Smooth muscle cell (in vitro differentiated cells): Measurements from ENCODE around the gene NMNAT3. TPM values are rescaled to one million over a fixed set of nuclear protein-coding genes. Genes with fewer than 3 reads are reported as not detected.

Experiments used
- DNase-seq: peaks from one replicate; lab custom pipeline; 2025; ENCODE audit not compliant: unreplicated experiment; lab: John Stamatoyannopoulos, UW
- H2AFZ ChIP-seq: fragments of 200-600 bp; sonication (generic); 2 replicates; pipeline ENCODE4 v1.6.0; 2016; ENCODE audit warnings: antibody characterized with exemption, low read depth, mild to moderate bottlenecking
- H3F3A ChIP-seq: fragments of 200-600 bp; sonication (generic); 2 replicates; pipeline ENCODE4 v1.6.0; 2017; ENCODE audit warnings: antibody characterized with exemption, low read depth
- H3K27ac ChIP-seq: fragments of 200-600 bp; sonication (generic); 2 replicates; pipeline ENCODE4 v1.5.1; 2016; ENCODE audit warnings: low read depth, mild to moderate bottlenecking
- H3K27me3 ChIP-seq: fragments of 200-600 bp; sonication (generic); 2 replicates; pipeline ENCODE4 v1.6.1; 2016; ENCODE audit warnings: low read depth, mild to moderate bottlenecking
- H3K36me3 ChIP-seq: fragments of 200-600 bp; sonication (generic); 2 replicates; pipeline ENCODE4 v1.5.1; 2016; ENCODE audit warnings: low read depth
- H3K4me1 ChIP-seq: fragments of 200-600 bp; sonication (generic); 2 replicates; pipeline ENCODE4 v1.5.1; 2016; ENCODE audit warnings: low read depth
- H3K4me2 ChIP-seq: fragments of 200-600 bp; sonication (generic); 2 replicates; pipeline ENCODE4 v1.6.0; 2016; ENCODE audit warnings: mild to moderate bottlenecking
- H3K4me3 ChIP-seq: fragments of 200-600 bp; sonication (generic); 2 replicates; pipeline ENCODE4 v1.5.1; 2016; ENCODE audit warnings: mild to moderate bottlenecking
- H3K79me2 ChIP-seq: fragments of 200-600 bp; sonication (generic); 2 replicates; pipeline ENCODE4 v1.6.0; 2016; ENCODE audit warnings: low read depth, mild to moderate bottlenecking
- H3K9ac ChIP-seq: fragments of 200-600 bp; sonication (generic); 2 replicates; pipeline ENCODE4 v1.6.0; 2016; ENCODE audit warnings: low read depth
- H3K9me3 ChIP-seq: fragments of 200-600 bp; sonication (generic); replicated peaks from 2 replicates; pipeline ENCODE4 v1.5.1; 2016; ENCODE audit warnings: low read depth
- H4K20me1 ChIP-seq: fragments of 200-600 bp; sonication (generic); 2 replicates; pipeline ENCODE4 v1.6.0; 2016; ENCODE audit warnings: low read depth
- CTCF ChIP-seq: fragments of 200-600 bp; sonication (generic); IDR thresholded peaks from 2 replicates; pipeline ENCODE4 v1.5.1; 2017; ENCODE audit warnings: borderline replicate concordance, mild to moderate bottlenecking, antibody characterized with exemption; ENCODE audit not compliant: insufficient read depth, poor library complexity, severe bottlenecking
- WGBS: methylation state at CpG from one replicate; pipeline ENCODE4 v1.1.7; 2016; ENCODE audit warnings: low lambda C conversion rate; 5-methylcytosine and 5-hydroxymethylcytosine counted together
- polyA plus RNA-seq: library from polyadenylated mRNA; unstranded; fragments of >200 nt; fragmentation: Nextera tagmentation; extraction: Ambion mirVana; gene quantifications from 2 replicates; pipeline ENCODE4 v1.2.1, GENCODE V29; 2016
- total RNA-seq: library from RNA; depleted of rRNA; stranded (reverse); fragments of >200 nt; gene quantifications from 2 replicates; pipeline ENCODE4 v1.2.3, GENCODE V29; 2014

NMNAT3 gene
- total and polyA plus RNA-seq, 2 experiments from 2014 or later, result 0.18 to 0.65 TPM

- no peak overlapping the region for H3K9ac ChIP-seq
- no peak for DNase-seq
- H3K79me2 ChIP-seq, result no peaks in the 10 kb centered on the region
- WGBS, result 32% methylated on average over 2 of the region's 2 CpGs
- no peak for TF ChIP-seq CTCF
- H3K4me2 ChIP-seq, result no peak overlapping the region
- no peaks in the 10 kb centered on the region for H3K36me3 ChIP-seq
- H3K27me3 ChIP-seq, result no peaks in the 10 kb centered on the region
- no peaks in the 10 kb centered on the region for H3K4me1 ChIP-seq
- no peak overlapping the region for H2AFZ ChIP-seq
- no peaks in the 10 kb centered on the region for H3F3A ChIP-seq
- H3K4me3 ChIP-seq, result no peak overlapping the region
- H3K27ac ChIP-seq, result no peak overlapping the region
- no peaks in the 10 kb centered on the region for H3K9me3 ChIP-seq
- H4K20me1 ChIP-seq, result no peaks in the 10 kb centered on the region
These were observed 155.4 kb downstream of the NMNAT3 start for GRCh38 chr3:139522421-139522820.

- Histone ChIP-seq H3K27me3 (no peaks in the 10 kb centered on the region), H3K36me3 (no peaks in the 10 kb centered on the region), H3K4me3 (no peak overlapping the region), H3K4me2 (no peak overlapping the region), H3K79me2 (no peaks in the 10 kb centered on the region), H2AFZ (no peak overlapping the region), H3F3A (no peaks in the 10 kb centered on the region), H3K9ac (no peak overlapping the region), H3K9me3 (no peaks in the 10 kb centered on the region), H4K20me1 (no peaks in the 10 kb centered on the region), H3K27ac (no peak overlapping the region), H3K4me1 (no peaks in the 10 kb centered on the region)
- 84% methylated on average over 1 of the region's 1 CpG for WGBS
- DNase-seq, result no peak
- TF ChIP-seq CTCF, result no peak
These were observed 156.0 kb downstream of the NMNAT3 start for GRCh38 chr3:139521816-139522215.

- Histone ChIP-seq H3K4me1 (no peaks in the 10 kb centered on the region), H3K79me2 (no peaks in the 10 kb centered on the region), H2AFZ (no peak overlapping the region), H3K9ac (no peak overlapping the region), H3K4me3 (no peak overlapping the region), H3K36me3 (no peaks in the 10 kb centered on the region), H3F3A (no peaks in the 10 kb centered on the region), H3K9me3 (no peaks in the 10 kb centered on the region), H3K4me2 (no peak overlapping the region), H4K20me1 (no peaks in the 10 kb centered on the region), H3K27me3 (no peaks in the 10 kb centered on the region), H3K27ac (no peak overlapping the region)
- 96% methylated on average over 3 of the region's 3 CpGs for WGBS
- no peak for TF ChIP-seq CTCF
- DNase-seq, result no peak
These were observed 156.6 kb downstream of the NMNAT3 start for GRCh38 chr3:139521144-139521543.

- no peak for DNase-seq
- Histone ChIP-seq H2AFZ (no peak overlapping the region), H3K9ac (no peak overlapping the region), H3F3A (no peaks in the 10 kb centered on the region), H3K4me2 (no peak overlapping the region), H3K4me3 (no peak overlapping the region), H4K20me1 (no peaks in the 10 kb centered on the region), H3K79me2 (no peaks in the 10 kb centered on the region), H3K36me3 (no peaks in the 10 kb centered on the region), H3K4me1 (no peaks in the 10 kb centered on the region), H3K9me3 (no peaks in the 10 kb centered on the region), H3K27ac (no peak overlapping the region), H3K27me3 (no peaks in the 10 kb centered on the region)
- WGBS, result 84% methylated on average over 7 of the region's 7 CpGs
- peak; percentile 30 for TF ChIP-seq CTCF
These were observed 157.6 kb downstream of the NMNAT3 start for GRCh38 chr3:139519998-139520737.
